HepG2 (cell line): Measurements from ENCODE around the gene PCSK6. TPM values are rescaled to one million over a fixed set of nuclear protein-coding genes. Genes with fewer than 3 reads are reported as not detected.

Experiments
- CCDC6 ChIP-seq: sonication (generic); formaldehyde crosslinking; IDR thresholded peaks from 2 replicates; pipeline ENCODE4 v1.8.1; 2022; ENCODE audit warnings: mild to moderate bottlenecking, missing genetic modification reagents, moderate library complexity
- DDIT3 ChIP-seq: sonication (generic); formaldehyde crosslinking; IDR thresholded peaks from 2 replicates; pipeline ENCODE4 v1.4.0; 2020; ENCODE audit warnings: mild to moderate bottlenecking, missing genetic modification reagents
- ERF ChIP-seq: IDR thresholded peaks from 2 replicates; pipeline ENCODE4 v1.6.1; 2018; ENCODE audit warnings: missing biosample characterization, missing genetic modification reagents
- GABPB1 ChIP-seq: IDR thresholded peaks from 2 replicates; pipeline ENCODE4 v1.6.1; 2016; ENCODE audit warnings: mild to moderate bottlenecking, missing genetic modification reagents, moderate library complexity, missing compliant biosample characterization
- ISX ChIP-seq: sonication (generic); formaldehyde crosslinking; conservative IDR thresholded peaks from 2 replicates; pipeline ENCODE4 v1.5.0; 2020; ENCODE audit warnings: missing genetic modification reagents
- MAFK ChIP-seq, 2 experiments: IDR thresholded peaks in 1 of 2; conservative IDR thresholded peaks in 1 of 2; 2 replicates each; pipeline ENCODE4 v1.6.1; 2011; ENCODE audit warnings: improper control_type of control experiment in 2 of 2, low read length in 2 of 2
- MIXL1 ChIP-seq: IDR thresholded peaks from 2 replicates; pipeline ENCODE4 v1.6.1; 2016
- NFE2L1 ChIP-seq: sonication (generic); formaldehyde crosslinking; IDR thresholded peaks from 2 replicates; pipeline ENCODE4 v1.4.0; 2020; ENCODE audit warnings: missing genetic modification reagents, mild to moderate bottlenecking, borderline replicate concordance
- ZNF142 ChIP-seq: sonication (generic); formaldehyde crosslinking; IDR thresholded peaks from 2 replicates; pipeline ENCODE4 v1.4.0; 2020; ENCODE audit warnings: missing genetic modification reagents
- ZNF407 ChIP-seq: sonication (generic); formaldehyde crosslinking; IDR thresholded peaks from one replicate; pipeline ENCODE4 v1.5.1; 2020; ENCODE audit warnings: mild to moderate bottlenecking, missing genetic modification reagents; ENCODE audit errors: not compliant biosample characterization
- ZNF556 ChIP-seq: sonication (generic); formaldehyde crosslinking; IDR thresholded peaks from 2 replicates; pipeline ENCODE4 v1.4.0; 2020; ENCODE audit warnings: mild to moderate bottlenecking, missing genetic modification reagents, borderline replicate concordance
- ZNF775 ChIP-seq: sonication (generic); formaldehyde crosslinking; IDR thresholded peaks from 2 replicates; pipeline ENCODE4 v1.4.0; 2020; ENCODE audit warnings: missing genetic modification reagents, mild to moderate bottlenecking, moderate library complexity, borderline replicate concordance
- ZSCAN9 ChIP-seq: IDR thresholded peaks from 2 replicates; pipeline ENCODE4 v1.6.1; 2016; ENCODE audit warnings: borderline replicate concordance
- polyA plus RNA-seq, 8 experiments: library from polyadenylated mRNA; depleted of rRNA in 3 of 8; stranded (reverse) in 7 of 8; unstranded in 1 of 8; fragments of >200 nt; fragmentation: Illumina TruSeq in 4 of 8; extraction: Trizol in 4 of 8; gene quantifications; 2 replicates each; pipeline versions ENCODE4 v1.2.1 to v1.2.3, GENCODE V29; 2011 to 2016; ENCODE audit warnings: low read depth in 4 of 8, missing spikeins in 1 of 8, mixed read lengths in 1 of 8; ENCODE audit not compliant: insufficient read depth in 1 of 8
- total RNA-seq, 5 experiments: library from RNA; depleted of rRNA; stranded (reverse); fragments of >200 nt; fragmentation: Illumina TruSeq; extraction: Trizol; gene quantifications; 2 replicates each; pipeline ENCODE4 v1.2.3, GENCODE V29; 2016; ENCODE audit warnings: low read depth in 1 of 5

PCSK6 gene
- total and polyA plus RNA-seq, 2 of the 13 experiments (the other 11 are each of a cell fraction or from before 2014, with no cell fraction given): 56.5 to 155 TPM

GRCh38 chr15:101446518-101447167, 42.9 kb downstream of the PCSK6 start (continued):
- TF ChIP-seq ERF (CRISPR knock-in tag): peak; percentile 53; the same call in 1 of the 2 replicates
- TF ChIP-seq NFE2L1 (CRISPR knock-in tag): no peak
- TF ChIP-seq ZNF407 (CRISPR knock-in tag): no peak
- TF ChIP-seq GABPB1 (CRISPR knock-in tag): 0 out of 2 replicates have a peak, but pooled peaks have one; percentile 4
- no peak for TF ChIP-seq ZNF142 (CRISPR knock-in tag)
- TF ChIP-seq CCDC6: peak; percentile 8; the same call in 1 of the 2 replicates
- no peak for TF ChIP-seq ZSCAN9 (CRISPR knock-in tag)
- peak in 1 of 2 experiments; percentile 40; a peak in 1 of 4 replicates for TF ChIP-seq MAFK (conservative IDR thresholded peaks at IDR 0.05 in 1 of 2, IDR thresholded peaks at IDR 0.05 in 1 of 2; ENCODE audit: low read length in 2 of 2)
- TF ChIP-seq ZNF775 (CRISPR knock-in tag): no peak
- no peak for TF ChIP-seq ISX (CRISPR knock-in tag)
- TF ChIP-seq MIXL1: no peak
- no peak for TF ChIP-seq DDIT3 (CRISPR knock-in tag)
- TF ChIP-seq ZNF556 (CRISPR knock-in tag): no peak; the same call in 1 of the 2 replicates
